ENCODE results near the gene HSD3B2. TPM values are rescaled to one million over a fixed set of nuclear protein-coding genes. Genes with fewer than 3 reads are reported as not detected.
A peak's percentile ranks its signal among the peaks of the same experiment; 100 is the strongest.
"Not testable (repeated sequence)": the region's sequence is repeated elsewhere in the genome, so short reads cannot be mapped to it uniquely, and the experiment has no call there.

Gene HSD3B2
- total RNA-seq, 2 donors from 2014 or later: 0.62 TPM; not detected in 1

DNA sequence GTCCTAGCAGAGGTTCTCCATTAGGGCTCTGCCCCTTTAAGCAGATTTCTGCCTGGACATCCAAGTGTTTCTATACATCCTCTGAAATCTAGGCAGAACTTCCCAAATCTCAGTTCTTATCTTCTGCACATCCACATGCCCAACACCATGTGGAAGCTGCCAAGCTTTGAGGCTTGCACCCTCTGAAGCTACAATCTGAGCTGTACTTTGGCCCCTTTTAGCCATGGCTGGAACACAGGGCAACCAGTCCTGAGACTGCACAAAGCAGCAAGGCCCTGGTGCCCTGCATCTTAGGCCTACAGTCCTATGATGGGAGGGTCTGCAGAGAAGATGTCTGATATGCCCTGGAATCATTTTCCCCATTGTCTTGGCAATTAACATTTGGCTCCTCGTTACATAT lies 38.4 kb upstream of the HSD3B2 start:
- H3K4me3 ChIP-seq: no peak overlapping the region
- TF ChIP-seq POLR2A (IDR thresholded peaks at IDR 0.05) (no peak), POLR2AphosphoS5 (IDR thresholded peaks at IDR 0.05) (no peak)
- TF ChIP-seq, protein P1, sequence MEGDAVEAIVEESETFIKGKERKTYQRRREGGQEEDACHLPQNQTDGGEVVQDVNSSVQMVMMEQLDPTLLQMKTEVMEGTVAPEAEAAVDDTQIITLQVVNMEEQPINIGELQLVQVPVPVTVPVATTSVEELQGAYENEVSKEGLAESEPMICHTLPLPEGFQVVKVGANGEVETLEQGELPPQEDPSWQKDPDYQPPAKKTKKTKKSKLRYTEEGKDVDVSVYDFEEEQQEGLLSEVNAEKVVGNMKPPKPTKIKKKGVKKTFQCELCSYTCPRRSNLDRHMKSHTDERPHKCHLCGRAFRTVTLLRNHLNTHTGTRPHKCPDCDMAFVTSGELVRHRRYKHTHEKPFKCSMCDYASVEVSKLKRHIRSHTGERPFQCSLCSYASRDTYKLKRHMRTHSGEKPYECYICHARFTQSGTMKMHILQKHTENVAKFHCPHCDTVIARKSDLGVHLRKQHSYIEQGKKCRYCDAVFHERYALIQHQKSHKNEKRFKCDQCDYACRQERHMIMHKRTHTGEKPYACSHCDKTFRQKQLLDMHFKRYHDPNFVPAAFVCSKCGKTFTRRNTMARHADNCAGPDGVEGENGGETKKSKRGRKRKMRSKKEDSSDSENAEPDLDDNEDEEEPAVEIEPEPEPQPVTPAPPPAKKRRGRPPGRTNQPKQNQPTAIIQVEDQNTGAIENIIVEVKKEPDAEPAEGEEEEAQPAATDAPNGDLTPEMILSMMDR (IDR thresholded peaks at IDR 0.05): no peak
- no peak for DNase-seq (ENCODE audit: low spot score)
- no peaks in the 10 kb centered on the region for H3K27me3 ChIP-seq (replicated peaks; ENCODE audit: insufficient read depth)
- no peaks in the 10 kb centered on the region for H3K9me3 ChIP-seq
- H3K27ac ChIP-seq: no peak overlapping the region
- WGBS: 94% methylated on average over 1 of the region's 1 CpG
- H3K4me1 ChIP-seq (replicated peaks): peaks cover 7% of the 10 kb centered on the region
- intact Hi-C loops (cut with DNase I): loop anchor here (10.0 kb wide), 1 partner anchor 298 kb away; no protein-coding TSS in a partner anchor
- H3K36me3 ChIP-seq: no peaks in the 10 kb centered on the region

DNA sequence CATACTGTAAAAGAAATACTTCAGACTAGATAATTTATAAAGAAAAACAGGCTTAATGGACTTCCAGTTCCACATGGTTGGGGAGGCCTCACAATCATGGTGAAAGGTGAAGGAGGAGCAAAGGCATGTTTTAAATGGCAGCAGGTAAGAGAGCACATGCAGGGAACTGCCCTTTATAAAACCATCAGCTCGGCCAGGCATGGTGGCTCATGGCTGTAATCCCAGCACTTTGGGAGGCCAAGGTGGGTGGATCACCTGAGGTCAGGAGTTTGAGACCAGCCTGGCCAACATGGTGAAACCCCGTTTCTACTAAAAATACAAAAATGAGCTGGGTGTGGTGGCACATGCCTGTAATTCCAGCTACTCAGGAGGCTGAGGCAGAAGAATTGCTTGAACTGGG lies 37.4 kb upstream of the HSD3B2 start:
- H3K36me3 ChIP-seq; H3K9me3 ChIP-seq; H3K27me3 ChIP-seq (replicated peaks; ENCODE audit: insufficient read depth); DNase-seq (ENCODE audit: low spot score); H3K27ac ChIP-seq; H3K4me1 ChIP-seq (replicated peaks); H3K4me3 ChIP-seq: not testable (repeated sequence)
- 96% methylated on average over 2 of the region's 2 CpGs for WGBS
- intact Hi-C loops (cut with DNase I): loop anchor here (10.0 kb wide), 1 partner anchor 297 kb away; no protein-coding TSS in a partner anchor

DNA sequence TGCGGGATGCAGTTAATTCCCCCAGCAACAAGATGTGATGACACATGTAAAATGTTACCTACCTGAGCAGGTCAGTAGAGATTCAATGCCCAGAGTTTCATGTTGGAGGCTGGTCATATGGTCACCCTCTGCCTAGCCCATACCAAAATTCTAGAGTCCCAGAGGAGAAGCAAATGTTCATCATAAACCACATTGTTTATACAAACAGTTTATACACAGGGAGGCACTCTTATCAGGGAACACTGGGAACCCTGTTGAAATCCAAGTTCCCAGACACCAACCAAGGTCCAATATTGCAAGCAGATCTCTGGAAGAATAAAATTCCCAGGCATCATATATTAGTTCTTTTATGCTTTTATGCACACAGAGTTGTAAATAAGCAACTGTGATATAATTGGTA lies 35.8 kb upstream of the HSD3B2 start:
- H3K27ac ChIP-seq: no peak overlapping the region
- no peak for DNase-seq (ENCODE audit: low spot score)
- peak; percentile 24 for TF ChIP-seq POLR2AphosphoS5 (IDR thresholded peaks at IDR 0.05)
- TF ChIP-seq, protein P1 (IDR thresholded peaks at IDR 0.05): no peak
- 79% methylated on average over 1 of the region's 1 CpG for WGBS
- H3K9me3 ChIP-seq: no peaks in the 10 kb centered on the region
- intact Hi-C loops (cut with DNase I): loop anchor here (10.0 kb wide), 1 partner anchor 296 kb away; no protein-coding TSS in a partner anchor
- no peaks in the 10 kb centered on the region for H3K36me3 ChIP-seq
- no peak overlapping the region for H3K4me3 ChIP-seq
- H3K27me3 ChIP-seq (replicated peaks; ENCODE audit: insufficient read depth): no peaks in the 10 kb centered on the region
- peaks cover 2% of the 10 kb centered on the region for H3K4me1 ChIP-seq (replicated peaks)

DNA sequence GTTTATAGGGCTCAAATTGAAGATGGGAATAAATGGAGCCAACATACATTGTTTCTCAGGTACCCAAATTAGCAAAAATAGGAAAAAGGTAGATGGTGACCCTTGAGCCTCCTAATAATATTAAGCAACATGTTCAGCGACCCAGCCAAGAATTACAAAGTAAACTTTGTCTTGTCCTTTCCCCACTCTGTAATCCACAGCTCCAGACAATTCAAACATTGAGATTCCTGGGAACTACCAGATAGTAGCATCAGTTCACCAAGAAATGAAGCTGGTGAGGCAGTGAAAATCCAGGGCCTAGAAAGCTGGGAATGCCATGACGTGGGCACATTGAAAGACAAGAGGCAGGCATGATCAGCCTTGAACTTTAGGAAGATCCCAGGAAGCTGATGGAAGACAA lies 34.6 kb upstream of the HSD3B2 start:
- Histone ChIP-seq H3K36me3 (no peaks in the 10 kb centered on the region), H3K4me1 (replicated peaks) (no peaks in the 10 kb centered on the region), H3K9me3 (no peaks in the 10 kb centered on the region), H3K27ac (no peak overlapping the region), H3K4me3 (no peak overlapping the region), H3K27me3 (replicated peaks; ENCODE audit: insufficient read depth) (no peaks in the 10 kb centered on the region)
- no peak for DNase-seq (ENCODE audit: low spot score)
- WGBS: 85% methylated on average over 2 of the region's 2 CpGs
- intact Hi-C loops (cut with DNase I): no loop called here
- TF ChIP-seq POLR2AphosphoS5 (IDR thresholded peaks at IDR 0.05): no peak
- TF ChIP-seq, protein P1 (IDR thresholded peaks at IDR 0.05): no peak
- TF ChIP-seq POLR2A (IDR thresholded peaks at IDR 0.05): no peak

DNA sequence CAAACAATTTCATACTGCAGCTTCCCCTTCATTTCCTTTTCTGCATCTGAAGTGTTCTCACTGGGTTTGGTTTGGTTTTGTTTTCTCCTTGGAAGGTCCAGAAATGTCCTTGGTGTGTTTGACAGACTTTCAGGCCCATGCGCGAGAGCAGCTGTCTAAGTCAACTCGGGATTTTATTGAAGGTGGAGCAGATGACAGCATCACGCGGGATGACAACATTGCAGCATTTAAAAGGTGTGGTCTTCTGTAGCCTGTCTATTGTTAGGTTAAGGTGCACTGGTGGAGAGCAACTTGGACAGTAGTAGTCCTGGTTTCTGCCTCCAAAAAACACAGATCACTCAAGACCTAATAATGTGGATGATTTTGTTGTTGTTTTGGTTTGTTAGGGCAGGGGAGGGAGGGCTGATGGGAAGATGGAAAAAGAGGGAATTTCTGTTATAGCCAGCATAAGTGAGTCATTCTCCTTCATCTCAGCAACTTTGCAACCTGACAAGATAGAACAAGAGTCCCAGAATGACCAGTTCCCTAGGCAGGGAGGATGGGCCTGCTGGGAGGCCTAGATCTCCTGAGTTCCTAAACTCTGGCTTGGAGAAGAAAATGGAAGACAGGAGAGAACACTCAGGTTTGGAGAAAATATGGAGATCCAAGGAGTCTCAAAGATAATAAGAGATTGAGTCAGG lies 33.8 kb upstream of the HSD3B2 start:
- no peaks in the 10 kb centered on the region for H3K27me3 ChIP-seq (replicated peaks; ENCODE audit: insufficient read depth)
- TF ChIP-seq POLR2AphosphoS5 (IDR thresholded peaks at IDR 0.05) (no peak), POLR2A (IDR thresholded peaks at IDR 0.05) (no peak)
- TF ChIP-seq, protein P1 (IDR thresholded peaks at IDR 0.05): no peak
- no peaks in the 10 kb centered on the region for H3K4me1 ChIP-seq (replicated peaks)
- H3K27ac ChIP-seq: no peak overlapping the region
- WGBS: 93% methylated on average over 5 of the region's 5 CpGs
- DNase-seq (ENCODE audit: low spot score): no peak
- H3K36me3 ChIP-seq: no peaks in the 10 kb centered on the region
- H3K9me3 ChIP-seq: no peaks in the 10 kb centered on the region
- H3K4me3 ChIP-seq: no peak overlapping the region
- intact Hi-C loops (cut with DNase I): no loop called here
